GM21423 (cell line): ENCODE data around the gene UNK.
"Not testable (repeated sequence)": the region's sequence is repeated elsewhere in the genome, so short reads cannot be mapped to it uniquely, and the experiment has no call there.

Source experiments
- ATAC-seq: cut with Tn5 transposase; IDR thresholded peaks from one replicate; pipeline ENCODE4 v1.9.1; 2021; ENCODE audit warnings: mild to moderate bottlenecking, moderate library complexity; ENCODE audit not compliant: unreplicated experiment

The UNK gene

GRCh38 chr17:75753514-75754377, 30.9 kb upstream of the UNK start:
- ATAC-seq: peak; percentile 69

GRCh38 chr17:75754378-75755204, 30.0 kb upstream of the UNK start:
- no peak for ATAC-seq

DNA sequence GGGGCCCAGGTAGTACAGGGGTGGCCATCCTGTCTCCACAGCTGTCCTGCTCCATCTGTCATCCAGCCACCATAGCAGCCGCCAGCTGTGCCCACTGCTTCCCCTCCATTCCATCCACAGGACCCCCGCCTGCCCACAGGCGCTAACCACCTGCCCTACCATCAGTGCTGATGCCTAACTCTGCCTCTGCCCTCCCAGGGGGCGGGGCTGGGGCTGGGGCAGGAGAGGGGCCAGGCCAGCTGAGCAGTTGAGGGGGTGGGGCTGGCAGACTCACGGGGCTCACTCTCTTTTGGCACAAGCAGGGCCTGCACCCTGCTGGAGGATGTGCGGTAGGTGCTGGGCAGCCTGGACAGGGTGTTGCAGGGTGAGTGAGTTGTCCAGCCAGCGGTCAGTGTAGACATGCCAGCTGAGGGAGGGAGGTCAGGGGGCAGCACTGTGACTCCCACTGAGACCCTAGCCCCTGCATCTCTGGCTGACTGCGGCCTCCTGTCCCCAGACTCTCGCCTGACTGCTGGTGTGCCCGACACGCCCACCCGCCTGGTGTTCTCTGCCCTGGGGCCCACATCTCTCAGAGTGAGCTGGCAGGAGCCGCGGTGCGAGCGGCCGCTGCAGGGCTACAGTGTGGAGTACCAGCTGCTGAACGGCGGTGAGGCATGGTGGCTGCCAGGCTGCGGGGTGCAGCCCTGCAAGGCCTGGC, 29.3 kb upstream of the UNK start:
- no peak for ATAC-seq

DNA sequence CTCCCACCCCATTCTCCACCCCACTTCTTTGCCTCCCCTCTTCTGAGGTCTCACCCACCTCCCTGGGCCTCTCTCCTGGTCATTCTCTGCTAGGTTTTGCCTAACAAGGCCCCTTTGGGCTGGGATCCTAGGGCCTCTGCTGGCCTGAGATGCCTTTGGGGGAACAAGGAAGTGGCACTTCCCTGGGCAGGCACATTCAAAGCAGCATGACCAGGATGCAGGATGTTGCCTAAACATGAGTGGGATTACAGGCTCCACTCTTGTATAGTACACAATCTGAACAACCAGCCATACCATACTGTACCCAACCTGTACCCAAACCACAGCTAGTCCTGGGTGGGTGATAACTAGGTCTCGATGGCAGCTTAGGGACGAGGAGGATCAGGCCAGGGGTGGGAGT, 28.6 kb upstream of the UNK start:
- ATAC-seq: no peak

GRCh38 chr17:75756451-75757085, 28.0 kb upstream of the UNK start:
- no peak for ATAC-seq

- no peak for ATAC-seq
Measured at GRCh38 chr17:75757086-75757681, 27.4 kb upstream of the UNK start.

GRCh38 chr17:75758131-75758905, 26.3 kb upstream of the UNK start:
- ATAC-seq: no peak

DNA sequence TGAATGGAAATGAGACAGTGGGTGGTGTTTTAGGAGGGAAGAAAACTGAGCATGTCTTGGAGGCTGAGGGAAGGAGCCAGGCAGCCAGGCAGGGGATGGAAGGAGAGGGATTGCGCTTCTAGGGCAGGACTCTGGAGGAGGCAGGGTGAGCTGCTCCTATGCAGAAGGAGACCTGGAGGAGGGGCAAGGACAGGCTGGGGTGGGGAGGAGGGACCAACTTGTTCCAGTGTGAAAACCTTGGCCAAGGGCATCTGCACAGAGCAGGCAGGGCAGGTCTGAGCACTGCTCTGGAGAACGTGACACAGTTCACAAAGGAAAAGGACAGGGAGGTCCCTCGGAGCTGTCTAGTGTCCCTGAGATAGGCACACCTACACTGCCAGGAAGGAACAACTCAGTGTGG, 25.1 kb upstream of the UNK start:
- ATAC-seq: no peak

DNA sequence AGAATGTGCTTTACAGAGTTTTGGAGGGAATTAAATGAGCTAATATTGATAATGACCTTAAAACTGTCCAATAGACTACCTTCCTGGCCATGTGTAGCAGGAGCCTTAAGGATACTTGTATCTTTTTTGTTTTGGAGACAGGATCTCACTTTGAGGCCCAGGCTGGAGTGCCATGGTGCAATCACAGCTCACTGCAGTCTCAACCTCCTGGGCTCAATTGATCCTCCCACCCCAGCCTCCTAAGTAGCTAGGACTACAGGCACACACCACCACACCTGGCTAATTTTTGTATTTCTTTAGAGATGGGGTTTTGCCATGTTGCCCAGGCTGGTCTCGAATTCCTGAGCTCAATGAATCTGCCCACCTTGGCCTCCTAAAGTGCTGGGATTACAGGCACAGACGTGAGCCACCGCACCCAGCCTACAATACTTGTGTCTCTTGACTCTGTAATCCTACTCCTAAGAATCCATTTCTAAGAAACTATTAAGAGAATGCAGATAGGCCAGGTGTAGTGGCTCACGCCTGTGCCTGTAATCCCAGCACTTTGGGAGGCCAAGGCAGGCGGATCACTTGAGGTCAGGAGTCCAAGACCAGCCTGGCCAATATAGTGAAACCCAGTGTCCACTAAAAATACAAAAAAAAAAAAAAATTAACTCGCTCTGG, 24.5 kb upstream of the UNK start:
- not testable (repeated sequence) for ATAC-seq

- no peak for ATAC-seq
Measured at GRCh38 chr17:75762513-75763268, 21.9 kb upstream of the UNK start.

GRCh38 chr17:75763269-75763607, 21.4 kb upstream of the UNK start:
- ATAC-seq: no peak

DNA sequence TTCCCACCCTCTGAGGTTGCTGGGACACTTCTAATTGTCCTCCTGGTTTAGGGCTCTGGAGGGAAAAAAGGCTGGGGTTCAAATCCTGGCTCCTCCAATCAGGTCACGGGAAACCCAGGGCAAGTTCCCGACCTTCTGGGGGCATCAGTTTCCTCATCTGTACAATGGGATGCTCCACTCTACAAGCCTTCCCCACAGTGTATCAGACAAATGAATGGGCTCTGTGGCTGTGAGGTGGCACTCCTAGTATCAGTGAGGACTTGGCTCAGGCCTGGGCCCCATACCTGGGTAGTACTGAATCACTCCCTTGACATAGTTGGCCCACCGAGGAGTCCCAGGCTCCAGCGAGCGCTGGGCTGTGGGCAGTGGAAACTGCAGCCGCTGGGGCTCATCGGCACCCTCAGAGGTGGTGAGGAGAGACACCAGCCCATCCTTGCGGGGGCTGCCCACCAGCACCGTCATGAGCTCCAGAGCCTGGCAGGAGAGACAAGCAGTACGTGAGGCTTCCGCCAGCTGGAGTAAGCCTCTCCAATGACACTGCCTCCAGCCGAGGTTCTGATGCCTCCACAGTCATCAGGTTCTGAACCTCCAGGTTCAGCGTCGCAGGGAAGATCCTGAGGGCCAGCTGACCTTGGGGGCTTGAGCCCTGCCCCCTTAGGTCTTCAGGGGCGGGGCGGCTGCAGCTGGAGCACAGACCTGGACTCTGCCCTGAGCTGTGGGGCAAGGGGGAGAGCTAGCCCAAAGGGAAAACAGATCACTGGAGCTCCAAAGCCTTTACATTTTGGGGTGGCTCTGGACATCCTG, 20.8 kb upstream of the UNK start:
- ATAC-seq: no peak

- no peak for ATAC-seq
Measured at GRCh38 chr17:75764417-75764710, 20.2 kb upstream of the UNK start.

DNA sequence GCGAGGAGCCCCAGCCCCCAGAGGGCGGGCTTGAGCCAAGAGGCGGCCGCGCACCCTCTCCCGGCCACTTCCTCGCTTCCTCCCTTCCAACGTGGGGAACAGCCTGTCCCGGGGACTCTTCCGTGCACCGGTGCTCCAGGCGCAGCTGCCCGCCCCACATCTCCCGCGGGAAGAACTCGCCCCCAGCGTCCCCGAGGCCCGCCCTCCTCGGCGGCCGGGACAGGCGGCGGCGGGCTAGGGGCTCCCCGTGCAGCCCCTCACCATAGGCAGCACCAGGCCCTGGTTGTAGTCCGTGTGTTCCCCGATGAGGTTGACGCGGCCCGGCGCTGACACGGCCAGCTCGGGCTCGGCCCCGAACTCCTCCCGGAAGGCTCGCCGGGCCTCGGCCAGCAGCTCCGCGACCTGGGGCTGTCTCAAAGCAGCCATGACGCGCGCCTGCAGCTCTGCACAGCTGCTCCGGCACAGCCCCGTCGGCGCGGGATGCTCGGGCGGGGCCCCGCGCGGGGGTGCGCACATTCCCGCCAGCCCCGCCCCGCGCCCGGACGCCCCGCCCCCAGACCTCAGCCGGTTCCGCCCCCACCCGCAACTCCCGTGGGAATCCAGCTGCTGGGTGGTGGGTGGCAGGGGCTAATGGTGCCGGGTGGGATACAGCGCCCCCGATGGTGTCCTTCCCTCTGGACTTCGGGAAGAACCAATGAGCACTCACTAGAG, 19.7 kb upstream of the UNK start, which contains the start of gene GALK1:
GALK1 (minus strand) TSS at position 482 of the 711 bp plus-strand sequence; CDS start at position 426, 56 bp downstream.
- peak; percentile 70 for ATAC-seq

- no peak for ATAC-seq
Measured at GRCh38 chr17:75765981-75766380, 18.6 kb upstream of the UNK start.

DNA sequence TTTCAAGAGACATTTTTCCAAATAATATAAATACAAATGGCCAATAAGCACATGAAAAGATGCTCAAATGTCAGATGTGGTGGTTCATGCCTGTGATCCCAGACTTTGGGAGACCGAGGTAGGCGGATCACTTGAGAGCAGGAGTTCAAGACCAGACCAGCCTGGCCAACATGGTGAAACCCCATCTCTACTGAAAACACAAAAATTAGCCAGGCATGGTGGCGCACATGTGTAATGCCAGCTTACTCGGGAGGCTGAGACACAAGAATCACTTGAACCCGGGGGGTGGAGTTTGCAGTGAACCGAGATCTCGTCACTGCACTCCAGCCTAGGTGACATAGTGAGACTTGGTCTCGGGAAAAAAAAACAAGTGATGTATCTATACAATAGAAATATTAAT, 16.7 kb upstream of the UNK start:
- no peak for ATAC-seq

DNA sequence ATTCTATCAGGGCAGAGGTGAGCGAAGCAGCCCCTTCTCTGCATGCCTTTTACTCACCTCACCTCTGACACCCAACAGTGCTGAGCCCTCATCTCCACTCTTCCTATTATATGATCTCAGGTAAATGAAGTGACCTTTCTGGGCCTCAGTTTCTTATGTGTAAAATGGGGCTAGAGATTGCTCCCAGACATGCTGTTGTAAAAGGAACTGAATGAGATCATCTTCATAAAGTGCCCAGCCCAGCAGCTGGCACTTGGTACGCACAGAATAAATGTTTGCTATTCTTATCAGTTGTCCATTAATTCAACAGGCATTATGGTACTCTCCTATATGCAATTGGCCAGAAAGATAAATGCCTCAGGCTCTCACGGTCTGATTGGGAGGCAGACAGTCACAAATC, 15.1 kb upstream of the UNK start:
- no peak for ATAC-seq
